Caco-2 (cell line): ENCODE data around the gene MYH6. TPM values are rescaled to one million over a fixed set of nuclear protein-coding genes. Genes with fewer than 3 reads are reported as not detected.

Source experiments
- BruUV-seq: library from RNA; stranded (reverse); fragments of 400-500 nt; replicated peaks from 2 replicates; lab custom pipeline; 2021; lab: Mats Ljungman, UMichigan
- CTCF ChIA-PET: fragments of 300-600 bp; sonication (Branson Sonifier 250); formaldehyde crosslinking; loops from one replicate; lab custom pipeline; 2022; ENCODE audit warnings: antibody characterized with exemption; lab: Charles Lee
- POLR2A ChIA-PET: fragments of 300-600 bp; sonication (Branson Sonifier 250); formaldehyde crosslinking; loops from one replicate; lab custom pipeline; 2022; ENCODE audit warnings: antibody characterized with exemption; lab: Charles Lee
- DNase-seq, 2 experiments: peaks; one replicate each; pipeline versions ENCODE4 v3.0.0 to v3.0.0-alpha.2; 2020 to 2022
- H3K27me3 ChIP-seq: replicated peaks from 2 replicates; pipeline ENCODE4 v1.6.0; 2011; ENCODE audit warnings: low read length; ENCODE audit not compliant: control insufficient read depth, insufficient read depth
- H3K36me3 ChIP-seq: 2 replicates; pipeline ENCODE4 v1.5.1; 2011; ENCODE audit warnings: low read length; ENCODE audit not compliant: control insufficient read depth, insufficient read depth
- H3K4me1 ChIP-seq: fragments of 250-450 bp; sonication (Bioruptor Pico); 2 replicates; pipeline ENCODE4 v1.5.1; 2020; ENCODE audit warnings: mild to moderate bottlenecking
- H3K4me3 ChIP-seq: 2 replicates; pipeline ENCODE4 v1.5.1; 2011; ENCODE audit warnings: low read depth, mild to moderate bottlenecking, control low read depth, low read length
- H3K9me3 ChIP-seq: fragments of 250-450 bp; sonication (Bioruptor Pico); 2 replicates; pipeline ENCODE4 v1.5.1; 2020; ENCODE audit warnings: mild to moderate bottlenecking, moderate library complexity
- H3K27ac Mint-ChIP-seq: one replicate; pipeline ENCODE4 v1.8.0; 2022; ENCODE audit warnings: mixed read lengths; ENCODE audit not compliant: unreplicated experiment
- H3K27me3 Mint-ChIP-seq: one replicate; pipeline ENCODE4 v1.8.0; 2022; ENCODE audit warnings: mixed read lengths; ENCODE audit not compliant: insufficient read depth, unreplicated experiment
- H3K36me3 Mint-ChIP-seq: one replicate; pipeline ENCODE4 v1.8.0; 2022; ENCODE audit warnings: mild to moderate bottlenecking, mixed read lengths; ENCODE audit not compliant: insufficient read depth, unreplicated experiment
- H3K4me1 Mint-ChIP-seq: one replicate; pipeline ENCODE4 v1.8.0; 2022; ENCODE audit warnings: low read depth, mixed read lengths; ENCODE audit not compliant: unreplicated experiment
- H3K4me3 Mint-ChIP-seq: one replicate; pipeline ENCODE4 v1.8.0; 2022; ENCODE audit warnings: mild to moderate bottlenecking, moderate library complexity, mixed read lengths; ENCODE audit not compliant: unreplicated experiment
- H3K9me3 Mint-ChIP-seq: one replicate; pipeline ENCODE4 v1.8.0; 2022; ENCODE audit warnings: mixed read lengths; ENCODE audit not compliant: unreplicated experiment
- intact Hi-C: fragments of 100-400 bp; cut with micrococcal nuclease; formaldehyde crosslinking; loops from one replicate; pipeline ENCODE4 v1.10.0; 2022; ENCODE audit not compliant: unreplicated experiment
- total RNA-seq: library from RNA; stranded (reverse); gene quantifications from 2 replicates; pipeline ENCODE4 v1.2.3, GENCODE V29; 2022
- TF ChIP-seq, protein P1 (sequence below), 2 experiments: fragments of 200-600 bp in 1 of 2; IDR thresholded peaks; 1 replicate in 1 of 2; 2 replicates in 1 of 2; pipeline versions ENCODE4 v1.5.1 to v1.8.0; 2011 to 2022; ENCODE audit warnings: antibody characterized with exemption in 1 of 2, control low read depth in 1 of 2, inconsistent platforms in 1 of 2, low read depth in 1 of 2, low read length in 1 of 2, mild to moderate bottlenecking in 1 of 2, moderate library complexity in 1 of 2; ENCODE audit not compliant: insufficient read depth in 1 of 2, severe bottlenecking in 1 of 2, unreplicated experiment in 1 of 2

Gene MYH6
- total RNA-seq, 1 experiment from 2014 or later = not detected

DNA sequence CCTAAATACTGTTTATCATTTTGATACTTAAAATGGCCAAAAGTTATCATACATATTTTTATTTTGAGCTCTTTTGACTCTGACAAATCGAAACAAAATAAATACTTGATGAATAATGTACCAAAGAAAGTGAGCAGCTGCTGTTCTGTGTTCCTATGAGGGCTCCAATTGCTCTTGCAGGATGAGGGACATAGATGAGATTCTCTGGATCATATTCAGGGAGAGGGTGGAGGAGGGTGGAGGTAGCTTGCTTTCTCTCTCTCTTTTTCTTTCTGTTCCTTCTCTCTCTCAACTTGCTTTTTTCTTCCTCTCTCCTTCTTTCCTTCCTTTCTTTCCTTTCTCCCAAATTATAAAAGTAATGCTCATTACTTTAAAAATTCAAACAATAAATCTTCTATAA lies 36.2 kb upstream of the MYH6 start:
- Mint-ChIP-seq H3K36me3 (no peaks in the 10 kb centered on the region), H3K27me3 (peaks cover 3% of the 10 kb centered on the region), H3K27ac (no peak overlapping the region), H3K4me3 (no peak overlapping the region), H3K9me3 (no peaks in the 10 kb centered on the region), H3K4me1 (peaks cover 9% of the 10 kb centered on the region)
- BruUV-seq = no TSS peak
- intact Hi-C loops = no loop called here
- no peaks in the 10 kb centered on the region for H3K27me3 ChIP-seq
- CTCF ChIA-PET = interaction anchor here (1.3 kb wide), 1 partner anchor 34 kb away, joined by 3 read pairs; no protein-coding TSS in a partner anchor
- H3K9me3 ChIP-seq = no peaks in the 10 kb centered on the region
- DNase-seq = no peak
- H3K4me3 ChIP-seq = no peak overlapping the region
- no peaks in the 10 kb centered on the region for H3K4me1 ChIP-seq
- POLR2A ChIA-PET = no interaction called here
- no peaks in the 10 kb centered on the region for H3K36me3 ChIP-seq
- TF ChIP-seq, protein P1, sequence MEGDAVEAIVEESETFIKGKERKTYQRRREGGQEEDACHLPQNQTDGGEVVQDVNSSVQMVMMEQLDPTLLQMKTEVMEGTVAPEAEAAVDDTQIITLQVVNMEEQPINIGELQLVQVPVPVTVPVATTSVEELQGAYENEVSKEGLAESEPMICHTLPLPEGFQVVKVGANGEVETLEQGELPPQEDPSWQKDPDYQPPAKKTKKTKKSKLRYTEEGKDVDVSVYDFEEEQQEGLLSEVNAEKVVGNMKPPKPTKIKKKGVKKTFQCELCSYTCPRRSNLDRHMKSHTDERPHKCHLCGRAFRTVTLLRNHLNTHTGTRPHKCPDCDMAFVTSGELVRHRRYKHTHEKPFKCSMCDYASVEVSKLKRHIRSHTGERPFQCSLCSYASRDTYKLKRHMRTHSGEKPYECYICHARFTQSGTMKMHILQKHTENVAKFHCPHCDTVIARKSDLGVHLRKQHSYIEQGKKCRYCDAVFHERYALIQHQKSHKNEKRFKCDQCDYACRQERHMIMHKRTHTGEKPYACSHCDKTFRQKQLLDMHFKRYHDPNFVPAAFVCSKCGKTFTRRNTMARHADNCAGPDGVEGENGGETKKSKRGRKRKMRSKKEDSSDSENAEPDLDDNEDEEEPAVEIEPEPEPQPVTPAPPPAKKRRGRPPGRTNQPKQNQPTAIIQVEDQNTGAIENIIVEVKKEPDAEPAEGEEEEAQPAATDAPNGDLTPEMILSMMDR (IDR thresholded peaks at IDR 0.05; ENCODE audit: insufficient read depth in 1 of 2, low read depth in 1 of 2, low read length in 1 of 2, severe bottlenecking in 1 of 2, unreplicated experiment in 1 of 2) = no peak

DNA sequence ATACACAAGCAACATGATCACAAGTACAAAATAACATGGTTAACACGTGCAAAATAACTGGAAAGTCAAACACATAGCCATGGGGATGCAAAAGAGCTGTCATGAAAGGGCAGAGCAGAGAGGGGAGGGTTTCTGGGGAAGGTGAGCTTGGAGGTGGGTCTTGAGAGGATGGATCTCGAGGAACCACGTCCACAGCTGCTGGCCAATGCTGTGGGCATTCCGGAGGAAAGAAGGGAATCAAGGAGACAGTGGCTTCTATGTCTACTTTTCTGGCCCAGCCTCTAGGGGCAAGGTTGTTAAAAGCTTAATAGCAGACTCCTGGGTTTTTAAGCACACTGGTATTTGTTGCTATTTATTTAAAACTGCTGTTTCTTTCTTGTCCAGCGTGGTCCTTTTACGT lies 35.8 kb upstream of the MYH6 start:
- peaks cover 9% of the 10 kb centered on the region for H3K4me1 Mint-ChIP-seq
- H3K27me3 ChIP-seq = no peaks in the 10 kb centered on the region
- DNase-seq = no peak
- H3K9me3 Mint-ChIP-seq = no peaks in the 10 kb centered on the region
- H3K4me3 ChIP-seq = no peak overlapping the region
- H3K27me3 Mint-ChIP-seq = peaks cover 3% of the 10 kb centered on the region
- H3K36me3 Mint-ChIP-seq = no peaks in the 10 kb centered on the region
- no peaks in the 10 kb centered on the region for H3K36me3 ChIP-seq
- POLR2A ChIA-PET = no interaction called here
- TF ChIP-seq, protein P1 (IDR thresholded peaks at IDR 0.05; ENCODE audit: insufficient read depth in 1 of 2, low read depth in 1 of 2, low read length in 1 of 2, severe bottlenecking in 1 of 2, unreplicated experiment in 1 of 2) = no peak
- H3K4me1 ChIP-seq = no peaks in the 10 kb centered on the region
- CTCF ChIA-PET = interaction anchor here (1.3 kb wide), 1 partner anchor 35 kb away, joined by 3 read pairs; no protein-coding TSS in a partner anchor
- no peak overlapping the region for H3K27ac Mint-ChIP-seq
- intact Hi-C loops = no loop called here
- no peaks in the 10 kb centered on the region for H3K9me3 ChIP-seq
- H3K4me3 Mint-ChIP-seq = no peak overlapping the region
- BruUV-seq = no TSS peak

DNA sequence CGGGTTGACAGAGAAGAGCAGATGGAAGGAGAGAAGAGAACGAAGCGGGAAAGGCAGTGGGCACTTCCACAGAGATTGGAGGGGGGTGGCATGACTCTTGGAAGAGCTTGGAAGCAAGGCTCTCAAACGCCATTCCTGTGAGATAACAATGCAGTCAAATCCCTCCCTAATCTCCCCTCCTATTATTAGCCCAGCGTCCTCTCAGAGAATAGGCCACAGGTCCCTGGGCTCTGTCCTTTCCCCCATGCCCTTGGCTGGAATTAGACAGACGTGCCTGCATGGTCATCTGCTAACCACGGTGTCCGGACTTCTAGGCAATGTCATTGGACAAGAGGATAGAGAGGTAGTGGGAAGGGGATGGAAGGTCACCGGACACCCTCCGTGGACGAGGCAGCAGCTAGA lies 35.3 kb upstream of the MYH6 start:
- Mint-ChIP-seq H3K4me3 (no peak overlapping the region), H3K36me3 (no peaks in the 10 kb centered on the region), H3K27ac (no peak overlapping the region), H3K9me3 (no peaks in the 10 kb centered on the region), H3K27me3 (peaks cover 3% of the 10 kb centered on the region), H3K4me1 (peaks cover 9% of the 10 kb centered on the region)
- DNase-seq = no peak
- Histone ChIP-seq H3K9me3 (no peaks in the 10 kb centered on the region), H3K4me1 (no peaks in the 10 kb centered on the region), H3K4me3 (no peak overlapping the region), H3K27me3 (no peaks in the 10 kb centered on the region), H3K36me3 (no peaks in the 10 kb centered on the region)
- BruUV-seq = no TSS peak
- ChIA-PET CTCF (interaction anchor here (1.3 kb wide), 1 partner anchor 35 kb away, joined by 3 read pairs; no protein-coding TSS in a partner anchor), POLR2A (no interaction called here)
- intact Hi-C loops = no loop called here
- TF ChIP-seq, protein P1 (IDR thresholded peaks at IDR 0.05; ENCODE audit: insufficient read depth in 1 of 2, low read depth in 1 of 2, low read length in 1 of 2, severe bottlenecking in 1 of 2, unreplicated experiment in 1 of 2) = no peak
